ENCODE results near the gene NXN. TPM values are rescaled to one million over a fixed set of nuclear protein-coding genes. Genes with fewer than 3 reads are reported as not detected.
"Not testable (repeated sequence)": the region's sequence is repeated elsewhere in the genome, so short reads cannot be mapped to it uniquely, and the experiment has no call there.

The NXN gene
- total RNA-seq, 1 experiment from 2014 or later = 71.6 TPM

DNA sequence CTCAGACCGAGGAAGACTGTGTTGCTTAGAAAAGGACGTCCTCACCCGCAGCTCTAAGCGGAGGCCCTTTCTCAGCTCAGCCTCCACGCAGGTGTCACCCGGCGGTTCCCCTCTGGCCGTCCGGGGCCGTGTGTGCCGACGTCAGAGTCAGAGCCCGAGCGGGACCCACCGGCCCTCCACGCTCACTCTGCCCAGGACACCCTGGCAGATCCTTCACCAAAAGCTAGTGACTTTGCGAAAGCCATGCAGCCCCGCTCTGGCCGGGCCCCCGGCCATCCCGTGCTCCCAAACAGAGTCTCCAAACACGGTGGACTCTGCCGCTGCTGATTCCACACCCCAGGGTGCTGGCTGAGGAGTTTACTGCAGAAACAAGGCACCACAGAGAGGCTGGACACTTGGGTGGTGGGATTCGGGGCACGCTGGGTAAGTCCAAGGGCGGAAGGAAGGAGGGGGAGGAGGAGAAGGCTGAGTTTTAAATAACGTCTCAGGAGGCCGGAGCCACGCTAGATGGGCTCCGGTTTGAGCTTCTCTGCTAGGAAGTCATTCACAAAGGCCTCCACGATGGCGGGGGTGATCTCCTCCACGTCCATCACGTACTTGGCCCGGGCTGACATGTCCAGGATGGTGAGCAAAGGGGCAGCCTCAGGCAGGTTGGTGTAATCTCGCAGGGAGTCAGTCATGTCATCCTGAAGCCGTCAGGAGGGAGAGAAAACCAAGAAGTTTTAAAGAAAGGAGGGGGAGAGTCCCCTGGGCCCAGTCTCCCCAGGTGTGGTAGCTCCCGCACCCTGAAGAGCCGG is 178.9 kb downstream of the NXN start:
- DNase-seq (ENCODE audit: low spot score) = no peak

DNA sequence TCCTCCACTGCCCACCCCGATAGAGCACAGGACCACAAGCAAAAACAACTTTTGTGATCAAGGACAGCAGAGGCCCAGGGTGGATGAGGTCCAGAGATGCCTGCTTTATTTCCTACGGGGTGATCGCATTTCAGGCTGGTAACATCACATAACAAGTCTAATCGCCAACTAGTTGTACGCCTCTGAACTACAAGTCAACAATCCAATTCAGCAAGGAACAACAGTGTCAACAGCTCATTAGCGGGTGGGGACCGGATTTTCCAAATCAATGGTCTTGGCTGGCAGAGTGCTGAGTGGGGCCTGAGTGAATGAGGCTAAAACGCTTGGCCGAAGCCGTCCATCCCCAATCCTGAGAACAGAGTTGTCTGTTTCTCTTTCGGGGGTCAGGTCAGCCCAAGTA is 180.3 kb downstream of the NXN start:
- no peak for DNase-seq (ENCODE audit: low spot score)

DNA sequence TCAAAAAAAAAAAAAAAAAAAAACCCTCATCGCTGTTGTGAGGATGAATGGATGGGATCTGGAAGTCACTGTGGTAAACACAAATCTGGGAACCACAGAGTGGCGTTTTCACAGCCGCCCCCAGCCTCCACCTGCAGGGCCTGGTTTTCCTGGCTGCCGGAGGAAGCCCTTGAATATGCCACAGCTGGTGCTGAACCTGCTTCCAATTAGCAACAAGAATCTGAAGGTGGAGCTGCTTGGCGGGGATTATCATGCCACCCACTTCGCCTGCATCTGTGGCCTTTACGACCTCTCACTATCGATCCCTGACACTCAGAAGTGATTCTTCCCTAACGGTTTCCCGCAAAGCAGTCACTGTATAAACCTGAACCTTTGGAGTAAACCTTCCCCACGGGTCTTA is 181.3 kb downstream of the NXN start:
- no peak for DNase-seq (ENCODE audit: low spot score)

DNA sequence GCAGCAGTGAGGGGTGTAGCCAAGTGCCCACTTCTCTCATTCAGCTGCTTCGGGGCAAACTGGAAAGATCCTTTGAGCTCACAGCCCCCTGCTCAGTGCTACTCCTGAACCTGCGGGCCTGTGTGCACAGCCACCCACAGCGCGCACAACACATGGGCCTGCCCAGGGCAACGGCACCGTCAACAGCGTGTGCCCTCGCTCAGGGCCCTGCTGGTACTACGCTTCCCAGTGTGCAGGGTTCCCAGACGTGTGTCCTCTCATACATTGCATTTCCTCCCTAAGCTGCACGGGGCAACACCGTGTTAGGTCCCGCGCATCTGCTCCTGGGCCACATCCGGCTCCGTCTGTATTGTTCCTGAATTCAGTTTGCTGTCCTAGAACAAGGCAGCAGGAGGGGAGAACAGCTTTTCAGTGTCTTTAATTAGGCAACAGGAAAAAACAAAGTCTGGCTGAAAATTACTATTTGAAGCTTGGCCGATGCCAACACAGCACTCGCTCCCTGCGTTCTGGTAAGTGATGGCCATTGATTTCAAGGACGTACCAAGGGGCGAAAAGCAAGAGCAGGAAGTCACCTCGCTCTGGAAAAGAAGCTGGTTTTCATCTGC is 182.2 kb downstream of the NXN start:
- no peak for DNase-seq (ENCODE audit: low spot score)

DNA sequence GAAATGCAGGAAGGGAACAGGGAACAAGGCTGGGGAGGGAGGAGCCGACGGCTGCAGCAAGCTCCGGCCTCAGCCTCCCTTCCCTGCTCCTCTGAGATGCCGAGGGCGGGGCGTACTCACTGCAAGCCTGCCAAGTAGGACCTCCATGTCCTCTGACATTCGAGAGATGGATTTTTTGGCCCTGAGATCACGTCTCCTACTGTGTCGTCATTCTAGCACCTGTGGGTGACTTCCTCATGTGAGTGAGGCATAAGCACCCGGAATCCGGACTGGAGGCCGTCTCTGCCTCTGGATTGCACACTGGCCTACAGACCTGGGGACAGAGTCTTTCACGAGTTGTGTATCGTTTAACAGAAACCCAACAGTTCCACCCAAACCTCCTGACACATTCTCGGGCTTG is 183.0 kb downstream of the NXN start:
- no peak for DNase-seq (ENCODE audit: low spot score)

DNA sequence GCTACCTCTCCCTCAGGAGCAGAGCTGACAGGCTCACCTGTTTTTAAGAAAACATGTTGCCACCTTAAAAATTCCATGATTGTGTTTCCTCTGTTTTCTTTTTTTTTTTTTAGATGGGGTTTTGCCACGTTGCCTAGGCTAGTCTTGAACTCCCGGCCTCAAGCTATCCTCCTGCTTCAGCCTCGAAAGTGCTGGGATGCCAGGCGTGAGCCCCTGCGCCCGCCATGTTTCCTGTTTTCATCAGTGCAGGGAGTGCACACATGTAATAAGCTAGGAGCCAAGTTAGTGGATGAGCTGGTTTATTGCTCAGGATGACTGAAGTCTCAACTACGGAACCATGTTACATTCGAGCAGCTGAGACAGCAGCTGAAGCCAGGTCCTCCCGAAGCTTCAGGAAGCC is 183.9 kb downstream of the NXN start:
- DNase-seq (ENCODE audit: low spot score) = no peak

DNA sequence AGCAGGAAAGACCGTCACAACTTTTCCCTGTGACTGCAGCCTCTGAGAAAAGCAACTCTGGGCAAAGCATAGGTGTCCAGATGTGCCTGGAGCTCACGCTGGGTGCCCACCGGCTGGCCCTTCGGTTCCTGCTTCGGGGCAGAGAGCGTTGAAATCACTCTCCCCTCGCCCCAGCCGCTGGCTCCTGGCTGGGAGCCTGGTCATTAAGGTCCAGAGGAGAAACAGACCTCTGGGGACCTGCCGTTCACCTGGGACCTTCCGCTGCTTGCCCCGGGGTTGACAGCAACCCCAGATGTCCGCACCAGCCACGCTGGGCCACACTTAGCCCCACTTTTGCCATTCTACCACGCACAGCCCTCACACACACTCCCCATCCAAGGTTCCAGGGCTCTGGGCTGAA is 184.3 kb downstream of the NXN start:
- DNase-seq (ENCODE audit: low spot score) = no peak

DNA sequence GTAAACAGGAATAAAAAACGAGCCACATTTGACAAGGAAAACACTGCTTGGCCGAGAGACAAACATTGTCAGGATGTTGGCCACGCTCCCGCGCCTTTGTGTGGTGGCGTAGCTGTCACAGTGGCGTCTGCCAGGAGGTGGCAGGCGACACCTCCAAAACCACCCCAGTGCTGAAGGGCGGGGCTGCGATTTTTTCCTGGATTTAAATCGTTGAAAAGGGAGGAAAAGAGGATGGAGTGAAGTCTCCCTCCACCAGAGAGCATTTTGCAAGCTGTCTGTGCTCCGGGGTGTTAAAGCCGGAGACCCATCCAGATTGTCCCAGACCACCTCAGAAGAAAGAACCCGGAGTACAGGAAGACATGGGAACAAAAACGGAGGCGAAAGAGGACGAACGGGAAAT is 184.7 kb downstream of the NXN start:
- DNase-seq (ENCODE audit: low spot score) = peak; percentile 66

DNA sequence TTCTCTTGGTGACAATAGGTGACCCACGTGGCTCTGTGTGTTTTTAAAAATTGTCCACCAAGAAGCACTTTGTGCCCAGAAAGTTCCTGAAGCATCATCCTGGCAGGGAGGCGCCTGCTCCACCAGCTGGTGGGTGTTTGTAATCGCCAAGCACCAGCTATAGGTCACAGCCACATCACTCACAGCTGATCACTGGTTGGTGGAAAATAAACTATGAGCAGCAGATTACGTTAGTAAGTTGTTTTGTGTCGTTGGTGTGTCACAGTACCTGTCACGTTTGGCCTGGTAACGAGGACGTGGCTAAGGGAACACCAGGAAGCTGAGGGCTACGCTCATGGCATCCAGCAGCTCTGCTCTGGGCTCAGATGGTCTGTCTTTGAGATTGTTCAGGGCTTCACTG is 187.3 kb downstream of the NXN start:
- DNase-seq (ENCODE audit: low spot score) = no peak

DNA sequence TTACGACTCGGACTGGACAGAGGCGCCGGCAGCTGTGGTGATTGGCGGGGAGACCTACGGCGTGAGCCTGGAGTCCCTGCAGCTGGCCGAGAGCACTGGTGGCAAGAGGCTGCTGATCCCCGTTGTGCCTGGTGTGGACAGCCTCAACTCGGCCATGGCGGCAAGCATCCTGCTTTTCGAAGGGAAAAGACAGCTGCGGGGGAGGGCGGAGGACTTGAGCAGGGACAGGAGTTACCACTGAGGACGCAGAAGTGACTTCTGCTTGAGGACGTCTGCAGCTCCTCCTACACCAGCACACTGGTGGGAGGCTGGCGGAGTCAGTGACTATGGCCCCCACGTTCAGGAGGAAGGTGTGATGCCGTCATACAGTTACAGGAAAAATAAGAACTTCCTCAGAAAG is 187.7 kb downstream of the NXN start:
- DNase-seq (ENCODE audit: low spot score) = no peak

DNA sequence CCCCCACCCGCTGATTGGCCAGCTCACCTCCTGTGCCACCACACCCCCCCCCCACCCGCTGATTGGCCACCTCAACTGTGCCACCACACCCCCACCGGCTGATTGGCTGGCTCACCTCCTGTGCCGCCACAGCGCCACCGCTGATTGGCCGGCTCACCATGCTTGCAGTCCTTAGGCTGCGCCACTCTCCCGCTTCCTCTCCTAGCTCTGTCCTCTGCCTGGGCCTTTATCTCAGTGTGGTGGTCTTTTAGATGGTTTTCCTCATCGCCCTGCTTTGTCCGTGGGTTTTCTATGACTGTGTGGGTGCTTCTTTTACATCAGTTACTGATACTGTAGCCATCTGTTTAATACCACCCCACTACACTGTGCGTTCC is 188.7 kb downstream of the NXN start:
- DNase-seq (ENCODE audit: low spot score) = not testable (repeated sequence)

DNA sequence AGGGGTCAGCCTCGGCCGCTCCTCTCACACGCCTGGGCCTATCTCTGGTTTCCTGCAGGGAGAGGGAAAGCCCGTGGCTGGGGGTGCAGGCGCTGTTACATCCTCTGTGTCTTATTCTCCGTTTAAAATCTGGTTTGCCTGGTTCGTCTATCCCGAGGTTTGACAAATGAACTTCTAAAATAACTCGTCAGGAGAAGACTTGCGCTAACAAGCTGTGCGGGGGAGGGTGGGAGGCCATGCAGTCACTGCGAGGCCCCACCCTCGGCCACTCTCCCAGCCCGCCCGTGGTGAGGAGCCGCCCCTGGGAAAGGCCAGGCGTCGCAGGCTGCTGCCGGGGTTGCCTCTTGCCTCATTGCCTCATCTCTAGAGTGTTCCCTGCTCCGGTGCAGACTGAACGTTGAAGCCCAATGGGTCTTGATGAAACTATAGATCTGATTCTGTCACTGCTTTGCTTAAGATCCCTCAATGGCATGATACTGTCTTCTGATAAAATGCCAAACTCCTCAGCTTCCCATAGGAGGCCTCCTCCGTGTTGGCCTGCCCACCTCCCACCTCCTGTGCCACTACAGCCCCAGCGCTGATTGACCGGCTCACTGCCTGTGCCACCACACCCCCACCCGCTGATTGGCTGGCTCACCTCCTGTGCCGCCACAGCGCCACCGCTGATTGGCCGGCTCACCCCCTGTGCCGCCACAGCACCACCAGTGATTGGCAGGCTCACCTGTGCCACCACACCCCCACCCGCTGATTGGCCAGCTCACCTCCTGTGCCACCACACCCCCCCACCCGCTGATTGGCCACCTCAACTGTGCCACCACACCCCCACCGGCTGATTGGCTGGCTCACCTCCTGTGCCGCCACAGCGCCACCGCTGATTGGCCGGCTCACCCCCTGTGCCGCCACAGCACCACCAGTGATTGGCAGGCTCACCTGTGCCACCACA is 189.4 kb downstream of the NXN start:
- DNase-seq (ENCODE audit: low spot score) = not testable (repeated sequence)

DNA sequence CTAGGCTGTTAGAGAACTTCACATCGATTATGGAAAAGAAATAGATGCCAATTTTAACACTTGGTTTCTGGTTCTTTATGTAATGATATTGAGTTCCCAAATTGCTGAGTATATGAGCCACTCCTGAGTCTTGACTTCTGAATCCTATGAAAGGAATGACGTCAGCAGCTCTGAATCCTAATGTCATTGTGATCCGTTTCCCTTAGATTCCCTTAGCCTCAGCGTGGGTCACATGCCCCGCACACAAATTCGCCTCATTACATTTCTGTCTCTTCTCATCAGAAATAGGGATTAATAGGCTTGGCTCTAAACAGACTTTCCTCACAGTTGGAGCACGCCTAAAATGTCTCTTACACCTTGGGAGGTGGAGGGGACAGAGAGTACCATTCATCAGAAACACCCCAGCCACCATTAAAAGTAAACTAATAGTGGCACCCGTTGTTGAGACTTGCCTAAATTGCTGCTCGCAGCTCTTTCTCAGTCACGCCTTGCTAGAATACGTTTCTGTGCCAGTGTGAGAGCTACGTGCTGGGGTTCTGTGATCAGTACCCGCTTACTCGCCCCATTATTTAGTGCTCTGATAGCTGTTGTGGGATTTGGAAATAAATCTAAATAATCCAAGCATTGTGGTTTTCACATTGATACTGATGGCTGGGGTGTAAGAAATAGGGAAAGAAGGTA is 190.3 kb downstream of the NXN start:
- DNase-seq (ENCODE audit: low spot score) = no peak

DNA sequence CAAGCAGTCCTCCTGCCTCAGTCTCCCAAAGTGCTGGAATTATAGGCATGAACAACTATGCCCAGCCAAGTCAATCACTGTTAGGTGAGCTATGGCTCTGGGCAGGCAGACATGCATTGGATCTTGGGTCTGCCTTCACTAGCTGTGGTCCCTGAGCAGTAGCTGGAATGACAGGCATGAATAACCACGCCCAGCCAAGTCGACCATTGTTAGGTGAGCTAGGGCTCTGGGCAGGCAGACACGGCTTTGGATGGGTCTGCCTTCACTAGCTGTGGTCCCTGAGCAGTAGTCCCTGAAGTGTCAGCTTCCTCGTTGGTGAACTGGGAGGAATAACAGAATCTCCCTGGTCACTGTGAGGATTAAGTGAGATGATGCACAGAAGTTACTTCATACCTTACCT is 191.0 kb downstream of the NXN start:
- no peak for DNase-seq (ENCODE audit: low spot score)

DNA sequence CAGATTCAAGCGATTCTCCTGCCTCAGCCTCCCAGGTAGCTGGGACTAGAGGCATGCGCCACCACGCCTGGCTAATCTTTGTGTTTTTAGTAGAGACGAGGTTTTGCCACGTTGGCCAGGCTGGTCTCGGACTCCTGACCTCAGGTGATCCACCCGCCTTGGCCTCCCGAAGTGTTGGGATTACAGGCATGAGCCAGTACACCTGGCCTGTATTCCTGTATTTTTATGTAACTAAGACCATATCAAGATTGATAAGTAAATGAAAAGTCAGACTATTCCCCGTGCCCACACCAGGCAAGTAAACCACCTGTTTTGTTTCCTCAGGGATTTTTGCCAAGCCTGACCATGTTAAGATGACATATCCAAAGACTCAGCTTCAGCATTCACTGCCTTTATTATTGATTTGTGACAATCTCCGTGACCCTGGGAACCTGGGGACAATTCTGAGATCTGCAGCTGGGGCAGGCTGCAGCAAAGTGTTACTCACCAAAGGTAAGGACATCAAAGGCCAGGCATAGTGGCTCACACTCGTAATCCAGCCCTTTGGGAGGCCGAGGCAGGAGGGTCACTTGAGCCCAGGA is 191.8 kb downstream of the NXN start:
- DNase-seq (ENCODE audit: low spot score) = no peak

DNA sequence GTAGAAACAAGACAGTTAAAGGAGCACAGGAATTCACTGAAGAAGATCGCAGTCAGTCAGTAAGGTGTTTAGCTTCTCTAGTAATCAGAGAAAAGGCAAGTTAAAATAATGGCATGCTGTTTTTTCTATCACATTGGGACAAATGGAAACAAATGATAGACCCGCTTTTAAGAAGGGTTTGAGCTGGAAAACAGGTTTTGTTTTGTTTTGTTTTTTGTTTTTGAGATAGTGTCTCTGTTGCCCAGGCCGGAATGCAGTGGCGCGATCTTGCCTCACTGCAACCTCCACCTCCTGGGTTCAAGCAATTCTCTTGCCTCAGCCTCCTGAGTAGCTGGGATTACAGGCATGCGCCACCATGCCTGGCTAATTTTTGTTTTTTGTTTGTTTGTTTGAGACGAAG is 193.7 kb downstream of the NXN start:
- not testable (repeated sequence) for DNase-seq (ENCODE audit: low spot score)

DNA sequence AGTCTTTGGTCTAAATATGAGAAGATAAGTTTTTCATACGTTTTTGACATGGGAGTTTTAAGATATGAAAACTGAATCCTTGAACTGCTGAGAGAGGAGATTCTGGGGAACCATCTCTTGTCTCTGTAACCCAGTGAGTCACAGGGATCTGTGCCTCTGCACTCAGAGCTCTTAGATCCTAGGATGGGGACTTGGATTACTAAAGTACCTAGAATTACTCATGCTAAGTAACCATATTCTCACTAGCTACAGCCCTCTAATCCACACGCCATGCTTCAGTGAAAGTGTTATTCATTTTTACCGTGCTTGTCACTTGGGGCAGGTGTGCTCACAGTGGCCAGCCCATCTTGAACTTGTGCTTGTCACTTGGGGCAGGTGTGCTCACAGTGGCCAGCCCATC is 195.4 kb downstream of the NXN start:
- no peak for DNase-seq (ENCODE audit: low spot score)

DNA sequence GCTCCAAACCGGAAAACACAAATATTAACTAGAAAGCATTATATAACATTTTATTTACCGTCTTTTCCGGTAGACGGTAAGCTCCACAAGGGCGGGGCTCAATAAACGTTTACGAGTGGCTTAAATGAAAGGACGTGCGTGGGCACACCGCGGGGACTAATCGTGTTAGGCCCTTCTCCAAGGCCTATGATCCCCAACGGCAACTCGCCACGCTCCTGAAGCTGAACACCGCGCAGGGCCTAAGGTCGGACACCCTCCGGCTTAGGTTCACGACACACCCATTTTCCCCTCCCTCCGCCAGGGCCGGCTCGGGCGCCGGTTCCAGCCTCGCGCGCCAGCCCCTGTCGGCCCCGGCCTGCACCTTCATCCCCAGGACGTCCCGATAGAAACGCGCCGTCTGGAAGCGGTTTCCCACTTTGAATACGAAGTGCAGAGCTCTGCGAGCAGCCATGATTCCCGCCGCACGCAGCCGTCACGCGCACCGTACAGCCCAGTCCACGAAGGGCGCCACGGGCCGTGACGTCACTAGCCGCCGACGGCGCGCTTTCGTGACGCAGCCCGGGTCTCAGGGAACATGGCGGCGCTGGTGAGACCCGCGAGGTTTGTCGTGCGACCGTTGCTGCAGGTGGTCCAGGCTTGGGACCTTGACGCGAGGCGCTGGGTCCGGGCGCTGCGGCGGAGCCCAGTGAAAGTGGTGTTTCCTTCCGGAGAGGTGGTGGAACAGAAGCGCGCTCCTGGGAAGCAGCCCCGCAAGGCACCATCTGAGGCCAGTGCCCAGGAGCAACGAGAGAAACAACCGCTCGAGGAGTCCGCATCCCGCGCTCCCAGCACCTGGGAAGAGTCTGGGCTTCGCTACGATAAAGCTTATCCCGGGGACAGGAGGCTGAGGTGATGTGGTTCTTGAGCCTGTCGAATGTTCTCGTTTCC is 197.5 kb downstream of the NXN start, which contains the start of the genes GLOD4 and MRM3:
TSS of gene GLOD4 (minus strand) at position 476 of the 927 bp plus-strand sequence. CDS start at position 451, 25 bp downstream.
TSS of gene MRM3 (plus strand) at position 549 of the 927 bp plus-strand sequence. CDS start at position 575, 26 bp downstream.
- DNase-seq (ENCODE audit: low spot score) = peak; percentile 80

DNA sequence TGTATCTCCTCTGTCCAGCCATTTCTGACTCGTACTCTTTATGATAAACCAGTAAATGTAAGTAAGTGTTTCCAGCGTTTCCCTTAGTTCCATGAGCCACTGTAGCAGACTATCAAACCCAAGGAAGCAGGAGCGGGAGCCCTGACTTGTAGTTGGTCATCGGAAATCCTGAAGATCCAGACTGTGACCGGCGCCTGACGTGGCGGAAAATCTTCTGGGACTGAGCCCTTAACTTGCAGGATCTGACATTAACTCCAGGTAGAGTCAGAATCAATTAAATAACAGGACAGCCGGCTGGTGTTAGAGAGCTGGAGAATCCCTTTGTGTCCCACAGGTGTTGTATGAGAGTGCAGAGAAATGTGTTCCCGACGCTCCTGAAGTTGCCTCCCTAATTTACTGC is 201.5 kb downstream of the NXN start:
- no peak for DNase-seq (ENCODE audit: low spot score)

DNA sequence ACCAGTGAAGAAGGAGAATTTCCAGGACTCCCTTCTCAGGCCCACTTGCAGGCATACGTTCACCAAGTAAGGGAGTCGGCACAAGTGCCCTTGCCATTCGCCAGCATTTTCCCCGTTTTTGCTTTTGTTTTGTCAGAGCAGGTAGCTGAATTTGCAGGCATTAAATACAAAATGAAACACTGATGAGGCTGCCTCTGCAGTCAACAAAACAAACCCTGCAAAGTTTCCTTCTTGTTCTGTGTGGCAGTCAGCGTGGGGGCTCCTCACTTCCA is 205.3 kb downstream of the NXN start:
- DNase-seq (ENCODE audit: low spot score) = no peak
